ENCODE results near the gene CXADR. TPM values are rescaled to one million over a fixed set of nuclear protein-coding genes. Genes with fewer than 3 reads are reported as not detected.

The CXADR gene
- total and polyA plus RNA-seq, 9 of the 15 experiments (the other 6 are each of a cell fraction or from before 2014, with no cell fraction given), result 0.01 to 0.41 (median 0.14) TPM

- TF ChIP-seq VEZF1 (CRISPR knock-in tag; IDR thresholded peaks at IDR 0.05) (no peak), TFE3 (CRISPR knock-in tag; IDR thresholded peaks at IDR 0.05) (no peak), ETV5 (CRISPR knock-in tag; IDR thresholded peaks at IDR 0.05; ENCODE audit: low read depth) (no peak), MEF2D (tag; conservative IDR thresholded peaks at IDR 0.05; ENCODE audit: low read depth) (no peak), ZSCAN32 (CRISPR knock-in tag; IDR thresholded peaks at IDR 0.05) (no peak), HDAC8 (tag; IDR thresholded peaks at IDR 0.05) (no peak), ZNF512 (tag; IDR thresholded peaks at IDR 0.05) (no peak), ZNF75A (CRISPR knock-in tag; IDR thresholded peaks at IDR 0.05) (no peak), ARHGAP35 (IDR thresholded peaks at IDR 0.05; ENCODE audit: partially characterized antibody) (no peak), NCOA2 (IDR thresholded peaks at IDR 0.05; ENCODE audit: partially characterized antibody in 2 of 2) (no peak)
These were observed 24.5 kb downstream of the CXADR start (continued) for GRCh38 chr21:17537299-17537698.

Data from K562 (cell line).